SU-DHL-6 (cell line): ENCODE results near the gene FBLN7.

Source experiments
- H2AFZ ChIP-seq: fragments of 200-600 bp; sonication (generic); 2 replicates; pipeline ENCODE4 v1.6.1; 2014; ENCODE audit warnings: low read depth, mild to moderate bottlenecking, moderate library complexity, mixed read lengths, antibody characterized with exemption, low read length; ENCODE audit not compliant: severe bottlenecking
- H3F3A ChIP-seq: fragments of 200-600 bp; shearing (Covaris generic); 2 replicates; pipeline ENCODE4 v1.6.0; 2016; ENCODE audit warnings: antibody characterized with exemption, mild to moderate bottlenecking; ENCODE audit not compliant: insufficient read depth
- H3K27ac ChIP-seq: fragments of 200-600 bp; sonication (generic); 2 replicates; pipeline ENCODE4 v1.5.1; 2016; ENCODE audit warnings: low read depth, mild to moderate bottlenecking, low read length, moderate library complexity, mixed read lengths
- H3K27me3 ChIP-seq: fragments of 200-600 bp; sonication (generic), shearing (Covaris generic); 2 replicates; pipeline ENCODE4 v1.6.0; 2014; ENCODE audit warnings: mild to moderate bottlenecking, low read length
- H3K36me3 ChIP-seq: fragments of 200-600 bp; sonication (generic); 2 replicates; pipeline ENCODE4 v1.6.1; 2014; ENCODE audit warnings: mild to moderate bottlenecking, low read length, mixed read lengths
- H3K4me2 ChIP-seq: fragments of 300-600, 200-600 bp; shearing (Covaris generic), sonication (generic); 2 replicates; pipeline ENCODE4 v1.6.0; 2014; ENCODE audit warnings: low read length, low read depth, mild to moderate bottlenecking; ENCODE audit not compliant: poor library complexity, severe bottlenecking
- H3K4me3 ChIP-seq: fragments of 200-600 bp; sonication (generic); 2 replicates; pipeline ENCODE4 v1.5.1; 2014; ENCODE audit warnings: antibody characterized with exemption, low read length, mild to moderate bottlenecking, mixed read lengths; ENCODE audit not compliant: insufficient read depth, poor library complexity, severe bottlenecking
- H3K79me2 ChIP-seq: fragments of 200-600 bp; sonication (generic); 2 replicates; pipeline ENCODE4 v1.6.1; 2014; ENCODE audit warnings: mild to moderate bottlenecking, low read length, moderate library complexity; ENCODE audit not compliant: insufficient read depth
- H3K9ac ChIP-seq: fragments of 200-600 bp; sonication (generic); 2 replicates; pipeline ENCODE4 v1.7.0; 2014; ENCODE audit warnings: mild to moderate bottlenecking, low read length
- H3K9me2 ChIP-seq: fragments of 200-600 bp; sonication (generic); replicated peaks from 2 replicates; pipeline ENCODE4 v1.6.1; 2014; ENCODE audit warnings: low read length; ENCODE audit not compliant: insufficient read depth
- H3K9me3 ChIP-seq: fragments of 200-600 bp; sonication (generic); 2 replicates; pipeline ENCODE4 v1.6.1; 2014; ENCODE audit warnings: low read length, mixed read lengths; ENCODE audit not compliant: insufficient read depth
- H4K20me1 ChIP-seq: fragments of 200-600 bp; sonication (generic); 2 replicates; pipeline ENCODE4 v1.6.1; 2014; ENCODE audit warnings: low read depth, mild to moderate bottlenecking, antibody characterized with exemption, low read length, moderate library complexity, mixed read lengths
- CTCF ChIP-seq: fragments of 200-600 bp; sonication (generic); IDR thresholded peaks from one replicate; pipeline ENCODE4 v1.5.1; 2017; ENCODE audit warnings: antibody characterized with exemption, mild to moderate bottlenecking, low read length, moderate library complexity; ENCODE audit not compliant: insufficient read depth, poor library complexity, severe bottlenecking
- EZH2phosphoT487 ChIP-seq: fragments of 200-600 bp; sonication (generic), shearing (Covaris generic); conservative IDR thresholded peaks from 2 replicates; pipeline ENCODE4 v1.6.1; 2018; ENCODE audit warnings: mild to moderate bottlenecking, antibody characterized with exemption, low read length, moderate library complexity, mixed read lengths

The FBLN7 gene

DNA sequence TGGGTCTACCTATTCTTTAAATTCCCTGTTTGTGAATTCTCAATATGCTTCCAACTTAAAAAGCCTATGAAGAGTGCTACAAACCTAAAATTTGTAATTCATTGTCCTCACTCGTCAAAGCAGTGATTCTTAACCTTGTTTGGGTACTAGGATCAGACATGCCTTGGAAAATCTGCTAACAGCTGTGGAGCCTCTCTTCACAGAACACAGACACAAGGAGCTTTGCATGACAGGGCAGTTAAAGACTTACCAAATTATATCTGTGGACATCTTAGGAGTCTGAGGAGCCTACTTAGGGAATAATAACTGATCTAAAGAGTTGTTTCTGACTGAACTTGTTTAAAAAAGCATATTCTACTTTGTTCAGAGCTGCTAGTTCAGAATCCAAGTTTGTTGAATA, 45.0 kb upstream of the FBLN7 start:
- no peaks in the 10 kb centered on the region for H3K9me3 ChIP-seq
- H3K4me3 ChIP-seq = no peak overlapping the region
- no peaks in the 10 kb centered on the region for H3K79me2 ChIP-seq
- H3K4me2 ChIP-seq = no peak overlapping the region
- no peaks in the 10 kb centered on the region for H4K20me1 ChIP-seq
- H3K36me3 ChIP-seq = peaks cover 28% of the 10 kb centered on the region
- no peaks in the 10 kb centered on the region for H3K27me3 ChIP-seq
- H3K27ac ChIP-seq = peak overlapping the region; percentile 29; the same call in 1 of the 2 replicates
- peaks cover 14% of the 10 kb centered on the region for H3F3A ChIP-seq
- TF ChIP-seq CTCF (no peak), EZH2phosphoT487 (no peak)
- H2AFZ ChIP-seq = no peak overlapping the region
- H3K9me2 ChIP-seq = no peaks in the 10 kb centered on the region
- no peak overlapping the region for H3K9ac ChIP-seq

GRCh38 chr2:112095681-112096080, 42.5 kb upstream of the FBLN7 start:
- no peak overlapping the region for H2AFZ ChIP-seq
- H3K27me3 ChIP-seq = no peaks in the 10 kb centered on the region
- peaks cover 41% of the 10 kb centered on the region for H3K36me3 ChIP-seq
- H3K27ac ChIP-seq = no peak overlapping the region
- no peaks in the 10 kb centered on the region for H3K79me2 ChIP-seq
- no peak for TF ChIP-seq CTCF
- TF ChIP-seq EZH2phosphoT487 = no peak
- H3K4me3 ChIP-seq = no peak overlapping the region
- H4K20me1 ChIP-seq = no peaks in the 10 kb centered on the region
- no peaks in the 10 kb centered on the region for H3K9me2 ChIP-seq
- H3K4me2 ChIP-seq = no peak overlapping the region
- no peak overlapping the region for H3K9ac ChIP-seq
- peaks cover 14% of the 10 kb centered on the region for H3F3A ChIP-seq
- no peaks in the 10 kb centered on the region for H3K9me3 ChIP-seq

GRCh38 chr2:112096098-112096497, 42.1 kb upstream of the FBLN7 start:
- TF ChIP-seq EZH2phosphoT487 (no peak), CTCF (no peak)
- Histone ChIP-seq H3K79me2 (no peaks in the 10 kb centered on the region), H3K9me3 (no peaks in the 10 kb centered on the region), H4K20me1 (no peaks in the 10 kb centered on the region), H3K4me3 (no peak overlapping the region), H3K27ac (no peak overlapping the region), H3K9me2 (no peaks in the 10 kb centered on the region), H3K36me3 (peaks cover 46% of the 10 kb centered on the region), H3K9ac (no peak overlapping the region), H3K4me2 (no peak overlapping the region), H2AFZ (no peak overlapping the region), H3K27me3 (no peaks in the 10 kb centered on the region), H3F3A (peaks cover 14% of the 10 kb centered on the region)
